HG03025 (cell line): Measurements from ENCODE around the gene NF1.
"Not testable (repeated sequence)": the region's sequence is repeated elsewhere in the genome, so short reads cannot be mapped to it uniquely, and the experiment has no call there.

Experiments
- ATAC-seq: cut with Tn5 transposase; IDR thresholded peaks from one replicate; pipeline ENCODE4 v1.9.1; 2021; ENCODE audit warnings: mild to moderate bottlenecking, moderate library complexity; ENCODE audit not compliant: unreplicated experiment, low FRiP score

The NF1 gene

DNA sequence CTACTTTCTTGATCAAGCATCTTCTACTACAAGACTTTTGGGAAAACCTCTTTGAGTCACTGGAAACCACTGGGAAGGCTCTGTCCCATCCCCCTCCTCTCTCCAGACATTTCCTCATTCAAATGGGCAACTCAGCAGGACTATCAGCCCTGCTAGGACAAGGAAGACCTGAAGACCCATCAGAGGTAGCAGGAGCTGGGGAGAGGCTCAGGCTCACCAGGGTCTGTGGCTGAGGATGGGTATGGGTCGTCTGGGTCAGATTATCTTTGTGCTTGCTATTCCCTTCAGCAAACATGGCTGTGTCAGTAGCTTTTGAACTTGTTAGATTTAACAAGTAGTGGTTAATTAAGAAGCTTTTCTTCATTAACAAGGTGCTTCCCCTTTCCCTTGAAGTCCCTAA, 15.0 kb upstream of the NF1 start:
- ATAC-seq, result no peak

DNA sequence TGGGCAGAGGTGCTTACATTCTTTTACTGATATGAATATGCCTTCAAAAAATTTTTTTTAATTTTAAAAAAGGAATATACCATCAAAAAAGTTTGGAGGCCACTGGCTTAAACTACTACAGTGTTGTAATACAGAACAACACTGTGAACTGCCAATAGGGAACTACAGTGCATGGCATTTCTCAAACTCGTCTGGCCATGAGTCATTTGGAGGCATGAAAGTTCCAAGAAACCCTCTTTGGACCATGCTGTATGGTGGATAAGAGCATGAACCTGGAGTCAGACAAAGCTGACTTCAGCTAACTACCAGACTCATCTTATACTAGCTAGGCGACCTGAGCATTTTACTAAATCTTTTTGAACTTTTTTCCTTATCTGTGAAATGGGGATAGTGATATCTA, 9.2 kb upstream of the NF1 start:
- ATAC-seq, result no peak

- ATAC-seq, result no peak
These were observed 5.3 kb upstream of the NF1 start for GRCh38 chr17:31089471-31089870.

DNA sequence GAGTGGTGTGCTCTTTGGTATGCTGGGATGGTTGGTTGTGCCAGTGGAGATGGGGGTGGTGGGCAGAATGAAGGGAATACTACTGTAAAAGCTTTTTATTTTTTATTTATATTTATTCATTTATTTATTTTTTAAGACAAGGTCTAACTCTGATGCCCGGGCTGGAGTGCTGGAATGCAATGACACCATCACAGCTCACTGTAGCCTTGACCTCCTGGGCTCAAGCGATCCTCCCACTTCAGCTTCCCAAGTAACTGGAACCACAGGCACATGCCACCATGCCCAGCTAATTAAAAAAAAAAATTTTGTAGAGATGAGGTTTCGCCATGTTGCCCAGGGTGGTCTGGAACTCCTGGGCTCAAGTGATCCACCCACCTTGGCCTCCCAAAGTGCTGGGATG, 4.1 kb upstream of the NF1 start:
- ATAC-seq, result not testable (repeated sequence)

GRCh38 chr17:31092475-31093064, 2.2 kb upstream of the NF1 start:
- no peak for ATAC-seq

- ATAC-seq, result no peak
These were observed 744 bp upstream of the NF1 start for GRCh38 chr17:31093866-31094599.

GRCh38 chr17:31095236-31096105, 694 bp downstream of the NF1 start:
- ATAC-seq, result peak; percentile 17

DNA sequence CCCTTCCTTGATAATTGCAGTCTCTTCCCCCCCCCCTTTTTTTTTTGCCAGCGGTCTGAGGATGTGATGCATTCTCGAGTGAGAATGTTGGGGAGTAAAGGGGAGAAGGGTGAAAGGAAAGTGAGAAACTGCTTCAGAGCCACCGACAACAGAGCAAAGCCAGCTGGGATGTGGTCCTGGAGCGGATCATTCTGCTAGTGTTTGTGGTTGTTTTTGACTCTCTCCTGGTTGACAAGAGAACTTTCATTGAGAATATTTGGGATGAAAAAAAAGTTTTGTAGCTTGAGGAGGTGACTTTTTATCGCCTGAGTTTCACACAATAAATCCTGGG, 1.3 kb downstream of the NF1 start:
- ATAC-seq, result no peak

- no peak for ATAC-seq
These were observed 4.2 kb downstream of the NF1 start for GRCh38 chr17:31099016-31099415.

GRCh38 chr17:31100840-31101459, 6.2 kb downstream of the NF1 start:
- ATAC-seq, result no peak

DNA sequence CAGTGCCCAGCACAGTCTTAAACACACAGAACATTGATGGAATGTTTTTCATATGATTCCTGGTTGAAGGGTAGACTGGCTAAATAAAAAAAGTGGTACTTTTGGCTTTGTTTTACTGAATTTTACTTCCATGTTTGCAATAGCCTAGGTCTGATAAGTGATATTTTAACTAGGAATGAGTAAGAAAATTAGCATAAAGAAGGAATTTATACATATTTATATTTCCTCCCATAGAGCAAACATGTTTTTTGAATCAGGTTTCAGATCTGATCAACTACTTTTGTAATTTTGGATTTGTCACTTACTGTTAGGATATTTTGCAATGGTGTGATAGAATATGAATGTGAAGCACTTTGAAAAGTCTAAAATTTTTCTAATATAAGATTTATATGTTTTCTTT, 7.2 kb downstream of the NF1 start:
- ATAC-seq, result no peak

DNA sequence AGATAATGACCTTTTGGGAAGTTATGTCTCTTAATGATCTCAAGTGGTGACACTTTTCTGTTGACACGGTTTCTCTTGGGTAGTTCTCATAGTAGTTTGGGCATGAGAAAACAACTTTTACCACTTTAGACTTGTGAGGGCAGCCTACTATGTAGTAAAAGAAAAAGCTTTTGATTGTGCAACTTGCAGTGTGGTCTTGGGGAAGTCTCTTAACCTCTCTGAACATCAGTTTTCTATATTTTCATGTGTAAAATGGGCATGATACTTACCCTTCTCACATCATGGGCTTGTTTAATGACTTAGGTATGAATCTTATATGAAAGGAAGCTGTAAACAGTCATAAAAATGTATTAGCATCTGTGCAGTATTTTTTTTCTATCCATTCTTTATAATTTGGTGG, 11.2 kb downstream of the NF1 start:
- no peak for ATAC-seq

- ATAC-seq, result no peak
These were observed 16.4 kb downstream of the NF1 start for GRCh38 chr17:31111183-31111582.

GRCh38 chr17:31112001-31112661, 17.4 kb downstream of the NF1 start:
- ATAC-seq, result no peak

DNA sequence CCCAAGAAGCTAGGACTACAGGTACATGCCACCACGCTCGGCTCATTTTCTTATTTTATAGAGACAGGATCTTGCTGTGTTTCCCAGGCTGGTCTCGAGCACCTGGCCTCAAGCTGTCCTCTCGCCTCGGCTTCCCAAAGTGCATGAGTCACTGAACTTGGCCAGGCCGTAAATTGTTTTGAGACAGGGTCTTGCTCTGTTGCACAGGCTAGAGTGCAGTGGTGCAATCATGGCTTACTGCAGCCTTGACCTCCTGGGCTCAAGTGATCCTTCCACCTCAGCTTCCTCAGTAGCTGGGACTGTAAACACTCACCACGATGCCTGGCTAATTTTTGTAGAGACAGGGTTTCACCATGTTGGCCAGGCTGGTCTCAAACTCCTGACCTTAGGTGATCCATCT, 18.6 kb downstream of the NF1 start:
- ATAC-seq, result not testable (repeated sequence)

DNA sequence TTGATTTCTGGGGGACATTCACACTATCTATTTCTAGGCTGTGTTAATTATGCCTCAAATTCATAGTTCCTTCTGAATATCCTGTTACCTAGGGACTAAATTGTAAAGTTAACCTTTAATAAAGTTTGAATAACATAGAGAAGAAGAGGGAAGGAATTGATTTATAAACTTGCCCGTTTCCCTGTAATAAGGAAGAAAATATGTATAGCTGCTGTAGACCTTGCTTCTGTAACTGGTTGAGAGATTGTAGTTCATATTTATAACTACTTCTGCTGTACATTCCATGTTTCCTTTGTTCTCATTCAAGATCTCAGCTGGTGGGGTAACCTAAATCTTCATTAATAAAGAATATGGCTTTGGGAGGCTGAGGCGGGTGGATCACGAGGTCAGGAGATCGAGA, 19.2 kb downstream of the NF1 start:
- ATAC-seq, result no peak

GRCh38 chr17:31114956-31115555, 20.3 kb downstream of the NF1 start:
- ATAC-seq, result no peak

DNA sequence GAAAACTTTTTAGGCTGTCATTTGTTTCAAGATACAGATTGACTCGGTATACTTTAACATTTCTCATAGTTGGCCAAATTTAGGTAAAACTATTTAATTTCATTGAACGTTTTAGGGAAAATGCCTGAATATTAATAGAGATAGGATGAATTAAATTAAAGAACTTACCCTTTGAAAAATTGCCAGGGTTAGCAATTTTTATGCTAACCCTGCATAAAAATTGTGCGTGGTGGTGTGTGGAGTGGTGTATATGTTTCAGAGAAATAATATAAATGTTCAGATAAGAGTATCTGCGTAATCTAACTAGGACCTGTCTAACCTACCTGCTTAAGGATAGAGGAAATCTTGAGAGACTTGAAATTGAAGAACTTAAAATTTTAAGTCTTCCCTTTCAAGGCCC, 21.4 kb downstream of the NF1 start:
- ATAC-seq, result no peak

- ATAC-seq, result no peak
These were observed 28.0 kb downstream of the NF1 start for GRCh38 chr17:31122746-31123145.

GRCh38 chr17:31126318-31126717, 31.5 kb downstream of the NF1 start:
- no peak for ATAC-seq
